KOPT-K1 (cell line): ENCODE measurements around the gene POLR1G.
A peak's percentile ranks its signal among the peaks of the same experiment; 100 is the strongest.

ENCODE experiments used
- H3K27ac ChIP-seq: fragments of 200-600 bp; sonication (generic); 2 replicates; pipeline ENCODE4 v1.5.1; 2016; ENCODE audit warnings: antibody characterized with exemption, mild to moderate bottlenecking, low read depth, low read length; ENCODE audit not compliant: poor library complexity, severe bottlenecking
- H3K36me3 ChIP-seq: fragments of 200-600 bp; sonication (generic); 2 replicates; pipeline ENCODE4 v1.5.1; 2017; ENCODE audit warnings: antibody characterized with exemption, mild to moderate bottlenecking, low read length, moderate library complexity; ENCODE audit not compliant: insufficient read depth
- H3K9me3 ChIP-seq: fragments of 200-600 bp; sonication (generic); 2 replicates; pipeline ENCODE4 v1.5.1; 2017; ENCODE audit warnings: antibody characterized with exemption, low read length, mild to moderate bottlenecking; ENCODE audit not compliant: insufficient read depth, poor library complexity, severe bottlenecking

The POLR1G gene, protein sequence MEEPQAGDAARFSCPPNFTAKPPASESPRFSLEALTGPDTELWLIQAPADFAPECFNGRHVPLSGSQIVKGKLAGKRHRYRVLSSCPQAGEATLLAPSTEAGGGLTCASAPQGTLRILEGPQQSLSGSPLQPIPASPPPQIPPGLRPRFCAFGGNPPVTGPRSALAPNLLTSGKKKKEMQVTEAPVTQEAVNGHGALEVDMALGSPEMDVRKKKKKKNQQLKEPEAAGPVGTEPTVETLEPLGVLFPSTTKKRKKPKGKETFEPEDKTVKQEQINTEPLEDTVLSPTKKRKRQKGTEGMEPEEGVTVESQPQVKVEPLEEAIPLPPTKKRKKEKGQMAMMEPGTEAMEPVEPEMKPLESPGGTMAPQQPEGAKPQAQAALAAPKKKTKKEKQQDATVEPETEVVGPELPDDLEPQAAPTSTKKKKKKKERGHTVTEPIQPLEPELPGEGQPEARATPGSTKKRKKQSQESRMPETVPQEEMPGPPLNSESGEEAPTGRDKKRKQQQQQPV

DNA sequence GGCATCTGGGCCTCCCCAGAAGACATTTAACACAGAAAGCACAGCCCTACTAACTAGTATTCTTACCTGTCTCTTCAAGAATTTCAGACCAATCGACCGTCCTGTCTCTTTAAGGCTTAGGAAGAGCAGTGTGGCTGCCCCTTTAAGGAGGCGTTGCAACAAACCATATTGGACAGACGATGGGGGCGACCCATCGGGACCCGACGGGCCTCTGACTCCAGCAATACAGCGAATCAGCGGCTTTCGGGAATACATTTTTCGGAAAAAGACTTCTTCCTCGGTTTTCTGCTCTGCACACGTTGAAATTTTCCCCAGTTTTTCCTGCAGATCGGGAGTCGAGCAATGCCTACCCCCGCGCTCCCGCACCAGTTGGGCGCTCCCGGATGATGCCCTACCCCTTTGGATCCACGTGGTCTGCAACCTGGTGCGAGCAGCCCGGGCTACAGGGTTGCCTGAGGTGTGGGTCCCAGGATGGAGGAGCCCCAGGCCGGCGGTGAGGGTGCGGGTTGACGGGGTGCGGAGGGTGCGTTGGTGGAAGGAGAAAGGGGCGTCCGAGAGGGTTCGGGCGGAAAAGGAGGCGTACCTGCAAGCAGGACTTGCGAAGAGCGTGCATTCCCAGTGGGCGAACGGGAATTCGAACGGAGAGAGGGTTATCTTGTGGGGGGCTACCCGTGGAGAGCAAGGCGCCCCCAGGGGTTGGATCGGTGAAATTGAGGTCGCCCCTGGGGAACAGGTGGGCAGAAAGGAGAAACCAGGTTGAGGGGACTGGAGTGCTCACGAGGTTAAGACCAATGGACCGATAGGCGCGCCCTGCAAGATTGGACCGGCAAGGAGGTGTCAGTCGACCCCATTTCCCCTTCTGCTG is at the start of gene POLR1G:
POLR1G (plus strand) TSS at position 419 of the 865 bp plus-strand sequence; CDS start at position 472, 53 bp downstream.
- Histone ChIP-seq H3K36me3 (peaks cover 28% of the 10 kb centered on the region; the same call in 1 of the 2 replicates), H3K9me3 (no peaks in the 10 kb centered on the region), H3K27ac (peak within 1 kb of the TSS; percentile 86)

DNA sequence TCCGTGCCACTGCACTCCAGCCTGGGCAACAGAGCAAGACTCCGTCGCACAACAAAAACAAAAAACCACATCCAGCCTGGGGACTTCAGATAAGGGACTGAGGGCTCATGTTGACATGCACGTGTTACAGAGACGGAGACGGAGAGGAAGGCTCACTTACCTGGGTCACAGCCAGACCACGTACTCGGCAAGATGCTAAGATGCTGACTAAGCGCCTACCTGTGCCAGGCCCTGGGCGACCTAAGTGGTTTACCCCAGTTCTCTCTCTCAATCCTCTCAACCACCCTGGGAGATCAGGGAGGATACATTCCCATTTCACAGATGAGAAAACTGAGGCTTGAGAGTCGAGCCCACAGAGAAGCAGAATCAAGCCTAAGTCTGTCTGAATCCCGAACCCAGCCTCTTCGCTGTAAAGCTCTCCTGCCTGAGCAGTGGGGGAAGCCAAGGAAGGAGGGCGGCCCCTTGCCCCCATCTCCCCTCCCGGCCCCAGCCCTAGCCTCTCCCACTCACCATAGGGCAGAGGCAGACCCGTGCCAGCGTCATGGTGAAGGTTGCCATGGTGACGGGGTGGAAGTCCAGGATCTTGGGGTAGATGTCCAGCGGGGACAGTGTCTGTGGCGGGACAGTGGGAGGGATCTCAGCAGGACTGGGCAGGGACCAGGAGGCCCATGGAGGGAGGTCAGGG is 49.5 kb upstream of the POLR1G start:
- Histone ChIP-seq H3K9me3 (no peaks in the 10 kb centered on the region), H3K36me3 (peaks cover 77% of the 10 kb centered on the region)

DNA sequence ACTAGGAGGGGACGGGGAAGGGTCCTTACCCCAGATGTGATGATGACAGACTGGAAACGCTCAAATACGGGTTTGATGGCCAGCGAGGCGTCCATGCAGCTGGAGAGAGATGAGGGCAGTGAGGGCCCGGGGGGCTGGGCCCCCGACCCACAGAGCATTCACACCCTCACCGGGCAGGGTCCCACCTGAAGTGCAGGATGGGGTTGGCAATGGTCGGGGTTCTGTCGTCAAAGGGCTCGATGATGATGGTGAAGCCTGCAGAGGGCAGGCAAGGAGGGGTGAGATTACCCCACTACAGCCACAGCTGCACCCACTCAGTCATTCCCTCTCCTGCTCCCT is 49.0 kb upstream of the POLR1G start:
- no peaks in the 10 kb centered on the region for H3K9me3 ChIP-seq
- H3K27ac ChIP-seq = no peak overlapping the region
- H3K36me3 ChIP-seq = peaks cover 77% of the 10 kb centered on the region

More for the DNA sequence above, 49.5 kb upstream of the POLR1G start:
- no peak overlapping the region for H3K27ac ChIP-seq

DNA sequence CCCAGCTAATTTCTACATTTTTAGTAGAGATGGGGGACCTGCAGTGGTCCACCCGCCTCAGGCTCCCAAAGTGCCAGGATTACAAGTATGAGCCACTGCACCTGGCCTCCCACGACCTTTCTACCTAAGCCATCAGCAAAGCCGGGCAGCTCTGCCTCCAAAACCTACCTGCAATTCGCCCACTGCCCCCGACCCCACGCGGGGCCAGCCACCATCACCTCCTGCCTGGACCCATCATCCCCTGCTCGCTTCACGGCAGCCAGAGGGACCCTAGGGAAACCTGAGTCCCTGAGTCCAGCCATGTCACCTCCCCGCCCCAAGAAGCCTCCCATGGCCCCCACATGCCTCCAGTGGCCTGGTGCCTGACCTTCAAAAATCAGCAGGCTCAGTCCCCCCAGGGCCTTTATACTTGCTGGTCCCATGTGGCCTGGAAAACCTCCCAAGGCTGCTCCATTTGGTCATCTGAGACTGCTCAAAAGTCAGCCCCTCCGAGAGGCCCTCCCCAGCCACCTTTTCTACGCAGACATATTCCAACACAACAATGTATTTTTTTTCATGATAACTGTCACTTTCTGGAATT is 48.1 kb upstream of the POLR1G start:
- peaks cover 78% of the 10 kb centered on the region for H3K36me3 ChIP-seq
- H3K27ac ChIP-seq = no peak overlapping the region
- H3K9me3 ChIP-seq = no peaks in the 10 kb centered on the region

DNA sequence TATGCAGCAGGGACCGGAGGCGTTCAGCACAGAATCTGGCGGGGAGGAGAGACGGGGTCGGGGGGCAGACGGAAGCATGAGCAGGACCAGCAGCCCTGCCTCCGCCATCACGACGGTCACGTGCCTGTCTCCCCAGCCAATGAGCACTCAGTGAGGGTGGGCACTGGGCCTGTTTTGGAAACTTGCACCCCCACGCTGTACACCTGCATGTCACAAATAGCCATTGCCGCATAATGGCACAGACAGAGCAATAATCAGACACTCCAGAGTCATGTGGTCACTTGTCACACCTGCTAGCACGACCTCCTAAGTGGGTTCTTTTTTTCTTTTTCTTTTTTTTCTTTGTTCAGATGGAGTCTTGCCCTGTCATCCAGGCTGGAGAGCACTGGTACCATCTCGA is 44.8 kb upstream of the POLR1G start:
- H3K9me3 ChIP-seq = no peaks in the 10 kb centered on the region
- H3K27ac ChIP-seq = no peak overlapping the region
- H3K36me3 ChIP-seq = peaks cover 65% of the 10 kb centered on the region

DNA sequence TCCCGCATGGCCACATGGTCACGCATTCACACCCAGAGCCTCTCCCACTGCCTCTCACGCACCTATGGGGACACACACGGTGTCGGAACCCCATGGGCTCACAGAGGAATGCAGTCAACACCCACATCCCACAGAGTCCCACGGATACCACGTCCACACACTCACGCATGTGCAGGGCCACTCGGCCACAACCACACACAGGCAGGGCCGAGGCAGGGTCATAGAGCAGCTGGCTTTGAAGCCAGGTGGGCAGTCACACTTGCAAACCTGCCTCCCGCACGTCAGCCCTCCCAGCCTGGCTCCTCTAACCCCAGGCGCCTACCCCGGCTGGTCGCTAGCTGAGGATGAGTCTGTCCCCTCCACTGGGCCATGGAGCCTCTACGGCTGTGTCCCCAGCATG is 44.2 kb upstream of the POLR1G start:
- peaks cover 58% of the 10 kb centered on the region for H3K36me3 ChIP-seq

DNA sequence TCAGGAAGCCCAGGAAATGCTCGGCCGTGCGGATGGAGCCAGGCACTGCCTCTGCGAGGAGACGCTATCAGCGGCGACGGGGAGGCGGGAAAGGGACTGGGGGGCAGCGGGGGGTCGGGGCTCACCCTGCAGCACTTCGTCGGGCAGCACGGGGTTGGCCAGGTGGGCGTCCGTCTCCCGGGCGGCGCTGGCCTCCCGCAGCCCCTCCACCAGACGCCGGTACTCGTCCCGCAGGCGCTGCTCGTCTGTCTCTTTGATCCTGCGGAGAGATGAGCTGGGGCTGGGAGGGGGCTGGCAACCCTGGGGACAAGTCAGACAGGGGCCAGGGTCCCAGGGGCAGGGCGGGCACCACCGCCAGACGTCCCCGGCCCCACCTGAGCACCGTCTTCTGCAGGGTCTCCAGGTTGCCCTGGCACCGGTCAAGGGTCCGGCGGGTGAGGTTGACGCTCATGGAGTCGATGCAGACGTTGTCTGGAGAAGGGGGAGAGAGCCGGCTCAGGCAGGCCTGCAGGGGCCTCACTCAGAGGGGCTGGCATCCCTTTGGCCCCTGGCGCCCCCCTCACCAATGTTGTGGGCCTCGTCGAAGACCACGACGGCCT is 42.5 kb upstream of the POLR1G start:
- no peak overlapping the region for H3K27ac ChIP-seq
- no peaks in the 10 kb centered on the region for H3K9me3 ChIP-seq
- H3K36me3 ChIP-seq = peaks cover 48% of the 10 kb centered on the region

More for the DNA sequence above, 44.2 kb upstream of the POLR1G start:
- Histone ChIP-seq H3K27ac (no peak overlapping the region), H3K9me3 (no peaks in the 10 kb centered on the region)

DNA sequence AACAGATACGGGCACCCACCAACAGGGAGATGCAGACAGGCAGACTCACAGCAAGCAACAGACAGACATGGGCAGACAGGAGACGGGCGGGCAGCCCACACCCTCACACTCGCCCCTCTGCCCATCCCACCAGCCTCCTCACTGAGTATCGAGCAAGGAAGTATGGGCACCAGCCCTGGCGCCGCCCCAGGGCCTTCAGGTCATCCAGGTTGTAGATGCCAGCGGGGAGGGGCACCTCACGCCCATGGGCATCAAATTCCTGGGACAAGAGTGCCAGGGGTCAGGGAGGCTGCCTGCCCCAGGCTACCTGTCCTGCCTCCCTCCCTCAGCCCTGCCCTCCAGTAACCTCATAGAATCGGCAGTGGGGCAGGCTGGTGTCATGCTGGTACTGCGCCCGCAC is 41.7 kb upstream of the POLR1G start:
- Histone ChIP-seq H3K27ac (no peak overlapping the region), H3K9me3 (no peaks in the 10 kb centered on the region), H3K36me3 (peaks cover 41% of the 10 kb centered on the region)

DNA sequence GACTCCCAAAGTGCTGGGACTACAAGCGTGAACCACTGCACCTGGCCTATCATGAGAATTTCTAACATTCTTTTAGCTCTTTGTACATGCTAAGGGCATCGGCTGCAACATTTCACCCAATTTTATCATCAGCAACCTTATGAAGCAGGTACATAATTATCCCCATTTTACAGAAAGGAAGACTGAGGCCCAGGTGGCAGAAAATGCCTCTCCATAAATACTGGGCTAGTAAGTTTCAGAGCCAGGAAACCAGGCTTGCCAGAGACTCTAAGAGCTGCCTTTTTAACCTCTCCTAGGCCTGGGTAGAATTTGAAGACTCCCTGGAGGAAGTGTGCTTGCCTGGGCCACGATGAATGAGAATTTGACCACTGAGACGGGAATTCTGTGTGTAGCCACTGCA is 38.3 kb upstream of the POLR1G start:
- Histone ChIP-seq H3K9me3 (no peaks in the 10 kb centered on the region), H3K27ac (no peak overlapping the region), H3K36me3 (peaks cover 19% of the 10 kb centered on the region; the same call in 1 of the 2 replicates)

DNA sequence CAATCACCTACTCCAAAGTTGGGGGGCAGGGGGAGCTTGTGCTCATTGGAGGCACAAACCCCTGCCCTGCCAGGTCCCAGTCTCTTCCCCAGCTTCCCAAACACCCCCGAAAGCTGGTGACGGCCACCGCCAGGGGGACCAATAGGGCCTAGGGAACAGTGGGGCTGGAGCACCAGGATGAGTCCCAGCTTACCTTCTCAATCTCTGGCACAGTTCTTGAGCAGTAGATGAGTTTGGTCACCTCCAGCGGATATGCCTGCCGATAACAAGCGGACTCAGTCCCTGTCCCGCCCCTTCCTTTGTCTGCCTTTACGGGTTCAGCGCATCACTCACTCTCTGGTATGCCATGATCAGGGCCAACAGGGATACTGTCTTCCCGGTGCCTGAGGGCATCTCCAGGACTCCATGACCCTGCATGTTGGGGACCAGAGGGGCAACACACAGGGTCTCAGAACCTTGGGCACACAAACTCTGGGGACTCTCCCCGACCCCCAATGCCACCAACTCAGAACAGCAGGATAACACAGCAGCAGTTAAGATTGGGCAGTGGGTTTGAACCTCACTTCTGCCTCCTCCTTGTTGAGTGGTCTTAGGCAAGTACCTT is 37.6 kb upstream of the POLR1G start:
- H3K9me3 ChIP-seq = no peaks in the 10 kb centered on the region
- peaks cover 12% of the 10 kb centered on the region; the same call in 1 of the 2 replicates for H3K36me3 ChIP-seq
- no peak overlapping the region for H3K27ac ChIP-seq

DNA sequence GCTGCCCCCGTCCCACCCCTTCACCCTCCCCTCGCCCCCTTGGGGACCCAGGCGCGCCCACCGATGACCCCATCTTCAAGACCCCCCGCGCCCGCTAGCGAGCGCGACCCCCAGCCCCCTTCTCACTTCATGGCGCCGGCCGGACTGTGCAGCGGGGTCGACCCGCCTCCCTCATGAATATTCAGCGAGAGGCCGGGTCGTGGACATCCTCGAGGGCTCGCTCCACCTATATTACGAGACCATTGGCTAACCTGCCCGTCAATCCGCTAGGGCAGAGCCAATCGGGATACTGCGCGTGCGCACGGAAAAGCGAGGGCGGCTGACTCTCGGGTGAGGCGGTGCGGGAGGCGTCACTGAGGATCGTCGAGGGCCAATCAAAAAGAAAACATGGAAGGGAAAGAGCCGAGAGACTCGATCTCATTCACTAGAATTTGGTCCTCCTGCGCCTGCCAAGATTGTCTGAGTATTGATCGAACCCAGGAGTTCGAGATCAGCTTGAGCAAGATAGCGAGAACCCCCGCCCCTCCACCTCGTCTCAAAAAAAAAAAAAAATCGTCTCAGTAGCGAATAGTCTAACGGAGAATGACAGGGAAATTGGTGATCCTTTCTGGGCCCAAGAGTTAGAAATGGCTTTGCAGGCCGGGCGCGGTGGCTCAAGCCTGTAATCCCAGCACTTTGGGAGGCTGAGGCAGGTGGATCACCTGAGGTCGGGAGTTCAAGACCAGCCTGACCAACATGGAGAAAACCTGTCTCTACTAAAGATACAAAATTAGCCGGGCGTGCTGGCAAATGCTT is 35.8 kb upstream of the POLR1G start, which contains the start of gene ERCC2:
ERCC2 (minus strand) TSS at position 164 of the 795 bp plus-strand sequence; CDS start at position 131, 33 bp downstream.
- Histone ChIP-seq H3K27ac (peak within 1 kb of the TSS; percentile 56), H3K9me3 (no peaks in the 10 kb centered on the region), H3K36me3 (no peaks in the 10 kb centered on the region; the same call in 1 of the 2 replicates)

DNA sequence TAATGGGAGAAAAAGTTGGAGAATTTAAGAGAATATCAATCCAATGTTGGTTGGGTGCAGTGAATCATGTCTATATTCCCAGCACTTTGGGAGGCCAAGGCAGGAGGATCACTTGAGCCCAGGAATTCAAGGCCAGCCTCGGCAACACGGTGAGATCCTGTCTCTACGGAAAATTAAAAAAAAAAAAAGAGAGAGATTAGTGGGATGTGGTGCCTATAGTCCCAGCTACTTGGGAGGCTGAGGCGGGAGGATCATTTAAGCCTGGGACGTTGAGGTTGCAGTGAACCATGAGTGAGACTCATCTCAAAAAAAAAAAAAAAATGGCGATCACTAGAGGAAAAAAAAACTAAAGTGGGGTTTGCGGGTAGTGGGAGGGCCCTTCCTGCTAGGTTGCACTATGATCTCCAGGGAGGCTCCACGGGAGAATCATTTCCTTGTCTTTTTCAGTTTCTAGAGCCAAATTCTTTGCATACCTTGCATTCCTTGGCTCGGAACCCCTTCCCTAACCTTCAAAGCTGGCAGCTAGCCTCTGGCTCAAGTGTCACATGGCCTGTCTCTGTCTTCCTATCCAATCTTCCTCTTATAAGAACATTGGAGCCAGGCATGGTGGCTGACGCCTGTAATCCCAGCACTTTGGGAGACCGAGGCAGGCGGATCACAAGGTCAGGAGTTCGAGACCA is 30.3 kb upstream of the POLR1G start:
- Histone ChIP-seq H3K36me3 (no peaks in the 10 kb centered on the region), H3K27ac (no peak overlapping the region), H3K9me3 (no peaks in the 10 kb centered on the region)

DNA sequence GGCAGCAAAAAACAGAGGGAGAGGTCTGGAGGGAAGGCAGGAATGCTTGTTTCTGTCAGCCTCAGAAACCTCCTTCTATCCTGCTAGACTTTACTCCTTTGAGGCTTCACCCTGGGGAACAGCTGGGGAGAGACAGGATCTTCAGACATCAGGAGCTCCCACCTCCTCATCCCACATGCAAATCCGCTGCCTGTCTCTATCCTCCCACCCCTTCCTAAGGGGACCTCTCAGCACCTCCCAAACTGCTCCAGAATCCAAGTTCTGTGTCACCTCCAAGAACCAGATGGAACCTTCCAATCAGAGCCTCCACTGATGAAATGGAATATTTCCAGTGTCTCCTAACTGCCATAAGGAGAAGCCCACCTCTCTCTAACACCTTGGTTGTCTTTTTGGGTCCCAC is 26.3 kb upstream of the POLR1G start:
- no peak overlapping the region for H3K27ac ChIP-seq
- no peaks in the 10 kb centered on the region for H3K36me3 ChIP-seq
- no peaks in the 10 kb centered on the region for H3K9me3 ChIP-seq
